CD4-positive, alpha-beta T cell treated with Interleukin-6 for 4 hours (primary cell): ENCODE data around the gene CDH19.

Experiments used
- DNase-seq: peaks from one replicate; pipeline ENCODE4 v3.0.0-alpha.2; 2020; ENCODE audit warnings: mixed read lengths

Gene CDH19

GRCh38 chr18:66603941-66604627, at the start of gene CDH19:
Gene CDH19 (minus strand): TSS chr18:66604090. CDS start chr18:66572204, 31,886 bp downstream.
- no peak for DNase-seq

- no peak for DNase-seq
Observed at GRCh38 chr18:66647671-66648070, 43.8 kb upstream of the CDH19 start.

GRCh38 chr18:66646609-66647008, 42.7 kb upstream of the CDH19 start:
- no peak for DNase-seq

- DNase-seq = no peak
Observed at GRCh38 chr18:66645983-66646382, 42.1 kb upstream of the CDH19 start.

GRCh38 chr18:66641056-66641455, 37.2 kb upstream of the CDH19 start:
- DNase-seq = no peak

GRCh38 chr18:66640431-66640830, 36.5 kb upstream of the CDH19 start:
- no peak for DNase-seq

- DNase-seq = no peak
Observed at GRCh38 chr18:66638856-66639629, 35.2 kb upstream of the CDH19 start.

GRCh38 chr18:66635342-66635741, 31.5 kb upstream of the CDH19 start:
- no peak for DNase-seq

GRCh38 chr18:66632756-66633155, 28.9 kb upstream of the CDH19 start:
- DNase-seq = no peak

GRCh38 chr18:66630831-66631230, 26.9 kb upstream of the CDH19 start:
- DNase-seq = no peak

GRCh38 chr18:66623821-66624220, 19.9 kb upstream of the CDH19 start:
- DNase-seq = no peak

- DNase-seq = no peak
Observed at GRCh38 chr18:66621816-66622576, 18.1 kb upstream of the CDH19 start.

- no peak for DNase-seq
Observed at GRCh38 chr18:66616523-66616983, 12.7 kb upstream of the CDH19 start.

- no peak for DNase-seq
Observed at GRCh38 chr18:66615176-66615575, 11.3 kb upstream of the CDH19 start.

- no peak for DNase-seq
Observed at GRCh38 chr18:66607632-66608031, 3.7 kb upstream of the CDH19 start.

GRCh38 chr18:66601649-66602048, 2.2 kb downstream of the CDH19 start:
- no peak for DNase-seq

- DNase-seq = no peak
Observed at GRCh38 chr18:66599190-66599589, 4.7 kb downstream of the CDH19 start.

GRCh38 chr18:66587430-66587829, 16.5 kb downstream of the CDH19 start:
- DNase-seq = no peak

- no peak for DNase-seq
Observed at GRCh38 chr18:66582211-66582610, 21.7 kb downstream of the CDH19 start.

- no peak for DNase-seq
Observed at GRCh38 chr18:66575263-66575662, 28.6 kb downstream of the CDH19 start.

- DNase-seq = no peak
Observed at GRCh38 chr18:66571845-66572244, 32.0 kb downstream of the CDH19 start.

GRCh38 chr18:66566616-66567015, 37.3 kb downstream of the CDH19 start:
- DNase-seq = no peak

GRCh38 chr18:66564236-66564635, 39.7 kb downstream of the CDH19 start:
- no peak for DNase-seq

- DNase-seq = no peak
Observed at GRCh38 chr18:66562279-66562678, 41.6 kb downstream of the CDH19 start.
